Muscle of arm (tissue), 12 donors: ENCODE data around the gene GLIS1. TPM values are rescaled to one million over a fixed set of nuclear protein-coding genes. Genes with fewer than 3 reads are reported as not detected.

Experiments used
- DNase-seq: peaks from one replicate; pipeline ENCODE4 v3.0.0-alpha.2; 2013
- polyA plus RNA-seq, 12 donors: library from polyadenylated mRNA; unstranded; fragments of 120-200 nt; gene quantifications; one replicate each; pipeline ENCODE4 v1.2.1, GENCODE V29; 2013; ENCODE audit not compliant: insufficient read length in 12 of 12

GLIS1 gene
- polyA plus RNA-seq, 12 donors, result 0.11 to 5.8 (median 1.3) TPM; not detected in 8

DNA sequence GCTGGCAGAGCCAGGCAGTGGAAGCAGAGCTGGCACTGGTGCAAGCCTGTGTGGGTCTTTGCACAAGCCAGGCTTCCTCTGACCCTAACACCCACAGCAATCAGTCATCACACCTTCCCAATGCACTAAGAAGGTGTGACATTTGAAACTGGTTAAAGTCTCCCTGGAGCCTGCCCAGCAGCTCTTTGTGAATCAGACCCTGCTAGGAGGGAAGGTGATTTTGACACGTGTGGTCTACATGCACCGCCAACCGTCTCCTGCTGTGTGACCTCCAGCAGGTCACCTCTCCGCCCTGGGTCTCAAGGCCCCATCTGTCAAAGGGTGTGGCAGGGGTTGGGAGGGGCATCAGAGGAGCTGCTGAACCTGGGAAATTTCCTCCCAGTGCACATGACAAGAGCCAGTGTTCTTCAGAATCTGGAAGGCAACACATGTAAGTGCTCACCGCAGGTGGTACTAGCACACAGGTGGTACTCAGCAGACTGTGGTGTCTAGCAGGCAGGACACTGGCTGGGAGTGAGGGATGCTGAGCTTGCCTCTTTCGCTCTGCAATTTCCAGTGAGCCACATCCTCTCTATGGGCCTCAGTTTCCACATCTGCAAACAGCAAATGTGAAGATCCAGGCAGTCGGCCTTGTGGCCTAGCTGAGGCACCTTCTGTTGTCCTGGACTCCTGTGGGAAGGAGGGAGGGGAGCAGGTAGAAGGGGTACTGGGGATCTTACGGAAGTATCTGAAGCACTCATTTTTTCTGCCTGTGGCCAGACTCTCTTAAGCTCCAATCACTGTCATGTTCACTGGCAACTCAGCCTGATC lies 156.5 kb downstream of the GLIS1 start:
- DNase-seq, result no peak

DNA sequence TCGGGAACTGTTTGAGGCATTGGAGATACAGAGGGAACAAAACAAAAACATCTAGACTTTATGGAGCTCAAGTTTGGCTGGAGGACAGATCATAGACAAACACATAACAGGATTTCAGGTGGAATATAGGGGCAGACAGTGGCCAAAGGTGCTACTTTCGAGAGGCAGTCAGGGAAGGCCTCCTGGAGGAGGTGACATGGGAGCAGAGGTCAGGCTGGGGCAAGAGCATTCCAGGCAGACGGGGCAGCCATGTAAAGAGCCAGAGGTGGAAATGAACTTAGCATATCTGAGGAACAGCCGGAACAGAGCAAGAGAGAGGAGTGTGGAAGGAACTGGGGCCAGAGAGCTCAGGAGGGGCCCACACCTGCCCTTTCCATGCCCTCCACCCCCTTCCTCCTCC lies 157.5 kb downstream of the GLIS1 start:
- no peak for DNase-seq

DNA sequence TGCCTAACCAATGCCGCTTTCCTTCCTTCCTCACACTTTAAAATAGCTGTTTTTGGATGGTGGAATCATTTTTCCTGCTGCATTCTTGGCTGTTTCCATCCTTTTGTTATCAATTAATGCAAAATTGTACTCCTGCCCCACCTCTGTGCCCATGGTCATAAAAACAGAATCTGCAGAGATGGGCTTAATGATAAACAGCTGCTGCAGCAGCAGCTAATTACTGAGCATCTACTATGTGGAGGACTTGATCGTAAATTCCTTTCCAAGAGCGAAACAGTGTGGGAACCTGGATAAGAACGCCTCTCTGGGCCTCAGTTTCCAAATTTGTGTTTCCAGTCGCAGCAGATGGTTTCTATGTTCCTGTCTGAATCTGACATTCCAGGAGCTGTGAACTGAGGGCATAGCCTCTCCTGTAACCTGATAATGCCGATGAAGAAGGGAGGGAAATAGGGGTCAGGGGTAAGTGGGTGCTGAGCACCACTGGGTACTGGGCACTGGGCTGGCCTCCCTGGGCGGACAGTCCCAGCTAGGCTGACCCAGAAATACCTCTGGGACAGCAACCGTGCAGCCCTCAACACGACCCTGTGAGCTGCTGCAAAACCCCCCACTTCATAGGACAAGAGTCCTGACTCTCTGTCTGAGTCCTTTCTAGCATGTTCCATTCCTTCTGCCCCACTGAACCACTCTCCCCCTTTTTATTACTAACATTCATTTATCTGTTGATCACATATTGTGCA lies 158.1 kb downstream of the GLIS1 start:
- DNase-seq, result no peak

DNA sequence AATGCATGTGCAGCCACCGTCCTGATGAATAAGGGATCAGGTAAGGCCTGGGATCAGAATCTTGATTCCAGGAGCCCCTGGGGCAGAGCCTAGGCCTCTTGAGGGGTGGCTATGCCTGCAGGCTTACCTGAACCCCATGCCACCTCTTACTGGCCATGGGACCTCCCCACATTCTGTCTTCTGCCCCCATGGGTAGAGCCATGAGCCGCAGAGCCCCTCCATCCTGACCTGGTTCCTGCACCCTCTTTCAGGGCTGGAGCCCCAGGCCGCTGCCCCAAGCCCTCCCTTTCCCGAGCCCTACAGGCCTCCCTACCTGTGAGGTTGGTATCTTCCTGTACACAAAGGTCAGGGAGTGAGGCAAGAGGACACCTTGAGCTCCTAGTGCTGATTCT lies 159.0 kb downstream of the GLIS1 start:
- DNase-seq, result no peak

DNA sequence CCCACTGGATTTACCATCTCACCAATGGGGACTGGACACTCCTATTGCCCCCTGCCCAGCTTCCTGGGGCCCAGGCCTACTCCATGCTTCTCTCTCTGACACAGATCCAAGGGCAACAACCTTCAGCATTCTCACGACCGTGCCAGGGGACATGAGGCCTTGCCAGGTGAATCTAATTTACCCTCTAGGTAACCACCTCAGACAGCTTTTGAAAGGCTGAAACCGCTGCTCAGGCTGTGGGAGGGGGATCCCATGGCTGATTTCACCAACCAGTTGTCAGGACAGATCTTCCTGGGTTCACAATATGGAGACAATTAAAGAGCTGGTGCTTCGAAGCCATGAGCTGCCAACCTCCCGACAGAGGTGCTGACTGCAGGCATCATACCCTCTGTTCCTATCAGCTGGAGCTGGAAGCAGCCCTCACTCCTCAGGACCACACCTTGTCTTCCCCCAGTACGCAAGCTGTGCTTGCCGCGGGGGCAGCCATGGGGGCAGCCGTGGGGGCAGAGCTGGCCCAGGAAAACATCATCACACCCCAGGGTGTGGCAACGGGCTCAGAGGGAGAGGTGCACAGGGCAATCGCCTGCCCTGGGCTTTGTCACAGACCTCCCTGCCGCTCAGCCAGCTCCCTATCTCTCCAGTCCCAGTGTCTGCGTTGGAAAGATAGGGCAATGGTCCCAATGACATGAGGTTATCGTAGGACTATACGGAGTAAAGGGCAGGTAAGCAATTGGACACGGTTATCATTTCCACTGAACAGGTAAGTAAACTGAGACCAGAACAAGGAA lies 159.5 kb downstream of the GLIS1 start:
- no peak for DNase-seq

DNA sequence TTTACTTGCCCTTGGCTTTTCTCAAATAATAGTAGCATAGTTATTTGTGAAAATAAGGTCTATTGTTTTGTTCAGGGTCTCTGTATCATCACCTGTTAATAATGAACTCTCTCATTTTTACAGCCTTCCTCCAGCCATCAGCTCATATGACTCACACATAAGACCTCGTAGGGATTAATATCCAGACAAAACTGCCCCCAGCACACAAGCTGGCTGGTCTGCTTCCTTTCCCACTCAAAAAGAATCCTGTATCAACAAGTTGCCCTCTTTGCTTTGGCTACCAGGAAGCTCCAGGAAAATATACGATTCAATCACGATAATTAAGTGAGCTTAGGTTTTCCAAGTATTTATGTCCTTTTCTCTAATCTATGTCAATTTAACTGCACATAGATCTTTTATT lies 160.6 kb downstream of the GLIS1 start:
- no peak for DNase-seq

DNA sequence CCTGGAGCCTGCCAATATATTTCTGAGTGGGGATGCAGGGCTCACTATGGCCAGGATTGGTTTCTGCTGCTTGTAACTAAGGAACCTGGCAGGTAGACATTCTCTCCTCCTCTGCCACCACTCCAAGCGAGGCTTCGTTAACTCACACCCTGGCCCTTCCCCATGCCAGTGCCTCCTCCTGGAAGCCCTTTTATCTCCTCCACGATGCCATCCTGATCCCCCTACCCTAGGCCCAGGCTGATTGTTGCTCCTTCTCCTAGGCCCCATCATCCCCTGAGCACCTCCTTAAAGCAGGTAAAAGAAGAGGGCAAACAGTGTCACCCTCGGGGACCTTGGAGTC lies 161.2 kb downstream of the GLIS1 start:
- no peak for DNase-seq

DNA sequence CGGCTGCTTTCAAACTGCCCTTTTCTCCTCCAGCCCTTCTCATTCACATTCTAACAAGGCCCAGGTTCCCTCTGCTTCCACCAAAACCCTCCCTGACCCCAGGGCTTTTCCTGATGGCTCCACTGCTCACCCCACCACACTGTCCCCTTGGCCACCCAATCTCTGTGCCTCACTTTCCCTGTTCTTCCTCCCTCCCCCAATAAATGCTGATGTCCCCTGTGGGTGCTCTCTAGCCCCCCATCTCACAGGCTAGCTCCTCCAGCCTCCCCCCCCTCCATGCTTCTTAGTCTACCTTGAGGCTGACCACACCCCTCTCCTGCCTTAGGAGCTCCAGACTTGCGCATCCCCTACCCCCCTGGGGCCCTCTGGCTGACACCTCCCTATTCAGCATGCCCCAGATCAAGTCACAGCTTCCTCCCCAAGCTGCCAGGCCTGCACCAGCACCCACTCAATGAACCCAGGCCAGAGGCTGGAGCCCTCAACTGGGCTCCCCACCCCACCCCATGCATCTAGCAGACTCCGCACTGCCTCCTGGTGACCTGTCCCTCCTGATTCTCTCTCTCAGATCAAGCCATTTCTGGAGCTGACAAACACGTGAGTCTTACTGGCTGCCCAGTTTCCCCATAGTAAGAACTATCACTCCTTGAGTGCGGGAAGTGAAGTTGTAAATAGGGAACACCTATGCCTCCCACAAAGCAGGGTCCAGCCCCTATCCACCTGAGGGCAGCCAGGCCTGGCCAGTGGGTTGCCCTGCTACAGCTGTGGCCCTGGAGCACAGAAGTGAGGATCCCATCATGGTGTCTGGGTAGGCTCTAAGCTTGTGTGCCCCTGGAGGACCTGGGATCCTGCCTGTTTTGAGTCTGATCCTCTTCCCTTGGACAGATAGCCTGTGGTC lies 161.9 kb downstream of the GLIS1 start:
- DNase-seq, result no peak

DNA sequence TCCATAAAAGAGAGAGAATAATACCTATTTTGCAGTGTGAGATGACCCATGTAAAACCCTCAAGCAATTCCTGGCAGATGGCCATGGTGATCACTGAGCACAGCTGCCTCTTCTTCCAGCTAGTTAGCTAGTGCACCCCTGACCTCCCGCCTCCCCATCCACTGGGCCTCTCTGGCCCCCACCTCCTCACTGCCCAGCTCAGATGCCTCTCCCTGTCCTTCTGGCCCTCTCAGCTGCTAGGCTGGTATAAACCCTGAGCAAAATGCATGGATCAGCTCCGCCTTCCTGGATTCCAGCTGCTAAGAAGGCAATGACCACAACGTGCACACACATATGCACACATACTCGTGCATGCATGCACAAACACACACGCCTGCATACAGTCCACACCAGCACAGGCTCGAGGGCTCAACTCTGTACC lies 162.6 kb downstream of the GLIS1 start:
- no peak for DNase-seq

DNA sequence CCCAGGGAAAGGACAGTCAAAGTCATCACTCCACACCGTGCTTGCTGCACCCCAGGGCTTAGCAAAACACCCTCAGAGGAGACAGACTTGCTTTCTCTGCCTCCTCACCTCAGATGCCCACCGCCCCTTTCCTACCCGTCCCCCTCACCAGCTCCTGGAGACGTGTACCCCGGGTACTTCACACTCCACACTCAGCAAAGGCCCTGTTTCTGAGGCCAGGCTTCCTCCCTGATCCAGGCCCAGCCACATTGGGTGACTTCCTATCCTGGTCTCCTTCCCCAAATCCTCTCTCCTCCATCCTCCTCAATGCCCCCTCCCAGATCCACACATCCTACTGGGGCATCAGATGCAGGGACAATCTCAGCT lies 163.0 kb downstream of the GLIS1 start:
- no peak for DNase-seq

DNA sequence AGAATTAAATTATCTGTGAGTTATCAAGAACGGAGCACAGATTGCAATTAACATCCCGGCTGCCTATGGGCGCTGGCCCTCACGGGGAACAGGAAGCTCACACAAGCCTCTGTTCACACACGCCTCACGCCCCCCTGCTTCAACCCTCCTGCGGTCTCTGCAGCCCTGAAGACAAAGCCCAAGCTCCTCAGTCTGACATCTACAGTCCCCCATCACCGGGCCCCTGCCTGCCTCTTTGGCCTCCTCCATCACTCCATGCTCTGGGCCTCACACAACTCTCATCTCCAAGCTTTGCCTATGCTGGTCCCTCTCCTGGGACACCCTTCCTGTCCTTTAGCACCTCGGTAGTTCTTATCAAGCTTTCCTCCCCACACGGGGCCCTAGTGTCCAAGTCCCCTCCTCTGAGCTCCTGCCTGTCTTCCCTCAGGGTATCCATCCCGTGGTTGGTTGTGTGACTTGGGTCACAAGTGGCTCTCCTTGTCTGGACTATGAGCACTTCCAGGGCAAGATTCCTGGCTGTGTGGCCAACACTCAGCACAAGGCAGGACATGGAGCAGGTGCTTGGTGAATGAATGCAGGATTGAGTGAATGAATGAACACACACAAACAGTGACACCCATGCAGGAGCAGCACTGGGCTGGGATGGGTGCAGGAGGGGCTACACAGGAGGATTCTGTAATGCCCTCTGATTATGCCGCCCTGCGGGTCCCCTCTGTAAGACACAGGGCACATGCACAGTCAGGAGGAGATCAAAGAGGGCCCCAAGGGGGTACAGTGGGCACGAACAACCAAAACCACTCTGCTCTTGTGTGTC lies 163.6 kb downstream of the GLIS1 start:
- no peak for DNase-seq

DNA sequence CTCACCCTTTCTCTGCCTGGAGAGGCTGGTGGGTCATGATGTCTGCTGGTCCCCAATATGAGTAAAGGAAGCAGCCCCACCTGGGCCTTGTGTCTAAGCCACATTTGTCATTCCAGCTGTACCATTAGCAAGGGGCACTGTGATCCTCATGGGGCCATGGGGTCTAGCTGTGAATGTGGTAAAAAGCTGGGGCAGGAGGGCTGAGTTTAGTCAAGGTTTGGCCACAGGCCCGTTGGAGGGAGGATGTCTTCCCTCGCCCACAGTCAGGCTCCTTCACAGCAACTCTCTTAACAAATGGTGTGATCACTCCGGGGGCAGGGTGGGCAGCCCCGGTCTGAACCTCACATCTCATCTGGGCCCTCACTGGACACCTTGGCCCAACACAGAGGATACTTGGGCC lies 164.3 kb downstream of the GLIS1 start:
- DNase-seq, result no peak

DNA sequence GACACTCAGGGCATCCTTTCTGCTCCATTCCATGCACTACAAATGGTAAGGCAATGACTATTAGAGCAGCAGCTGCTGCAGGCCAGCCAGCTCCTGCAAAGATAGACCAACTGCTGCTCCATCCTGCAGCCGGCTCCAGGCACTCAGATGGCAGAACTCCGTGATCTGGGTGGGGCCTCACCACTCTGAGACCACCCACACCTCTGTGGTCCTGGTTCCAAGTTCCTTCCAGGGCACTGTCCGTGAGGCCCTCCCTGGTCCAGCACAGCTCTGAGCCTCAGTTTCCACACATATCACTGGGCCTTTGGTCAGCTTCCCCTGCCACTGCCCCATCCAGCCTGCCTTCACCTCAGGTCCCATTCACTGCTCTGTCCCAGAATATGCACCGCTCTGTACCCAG lies 165.0 kb downstream of the GLIS1 start:
- no peak for DNase-seq

DNA sequence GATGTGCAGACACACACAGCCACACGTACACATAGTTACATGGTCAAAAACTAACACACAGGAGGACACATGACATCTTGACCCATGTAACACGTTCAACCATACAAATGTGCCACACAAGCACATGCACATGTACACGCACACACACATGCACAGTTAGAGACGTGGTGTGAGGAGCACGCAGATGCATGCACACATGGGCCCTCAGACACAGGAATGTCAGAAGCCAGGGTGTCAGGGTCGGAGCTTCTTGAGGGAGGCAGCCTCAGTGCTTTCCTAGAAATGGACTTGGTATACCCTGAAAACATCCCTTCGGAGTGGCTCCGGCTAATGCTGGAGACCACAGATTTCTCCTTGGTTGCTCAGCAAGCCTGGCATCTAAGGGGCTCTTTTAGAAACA lies 165.4 kb downstream of the GLIS1 start:
- no peak for DNase-seq

DNA sequence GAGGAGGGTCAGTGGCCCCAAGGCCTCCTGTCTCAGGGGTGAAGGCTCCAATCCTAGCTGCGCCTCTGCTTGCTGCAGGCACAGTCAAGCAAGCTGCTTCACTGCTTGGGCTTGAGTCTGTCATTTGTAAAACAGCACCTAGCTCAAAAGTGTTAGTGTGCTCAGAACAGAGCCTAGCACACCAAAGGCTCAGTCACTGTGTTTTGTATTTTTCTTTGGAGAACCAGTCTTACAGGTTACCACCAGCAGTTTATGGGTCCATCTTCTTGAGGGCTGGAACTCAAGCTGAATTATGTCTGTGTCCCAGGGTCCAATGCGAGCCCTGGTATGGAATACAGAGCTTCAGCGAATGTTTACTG lies 166.2 kb downstream of the GLIS1 start:
- no peak for DNase-seq

DNA sequence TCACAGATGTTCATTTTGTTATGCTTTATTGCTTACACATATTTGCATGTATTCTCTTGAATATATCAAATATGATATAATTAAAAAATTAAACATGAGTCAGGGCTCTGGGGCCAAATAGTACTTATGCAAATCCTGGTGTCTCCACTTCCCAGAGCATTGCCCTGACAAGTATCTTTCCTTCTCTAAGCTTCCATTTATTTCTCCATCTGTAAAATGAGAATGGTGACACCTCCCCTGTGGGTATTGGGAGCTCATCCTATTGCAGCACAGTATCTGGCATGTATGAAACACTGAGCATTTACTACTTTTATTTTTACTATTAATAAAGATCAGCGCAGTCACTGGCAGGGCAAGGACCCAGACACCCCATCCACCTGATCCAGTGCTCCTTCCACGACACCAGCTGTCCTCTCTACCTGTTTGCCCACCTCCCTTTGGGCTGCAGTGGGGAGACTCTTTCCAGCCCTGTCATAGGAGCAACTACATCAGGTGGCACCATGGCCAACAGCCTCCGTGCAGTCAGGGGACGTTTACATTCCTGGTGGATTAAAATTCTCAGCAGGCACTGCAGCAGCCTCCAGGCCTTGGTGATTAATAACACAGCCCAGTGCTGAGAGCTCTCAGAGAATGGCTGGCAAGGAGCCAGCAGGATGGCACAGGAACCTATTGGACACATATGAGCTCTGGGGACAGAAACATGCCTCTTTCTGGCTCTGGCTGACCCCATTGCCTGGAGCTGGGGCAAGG lies 166.7 kb downstream of the GLIS1 start:
- DNase-seq, result no peak

DNA sequence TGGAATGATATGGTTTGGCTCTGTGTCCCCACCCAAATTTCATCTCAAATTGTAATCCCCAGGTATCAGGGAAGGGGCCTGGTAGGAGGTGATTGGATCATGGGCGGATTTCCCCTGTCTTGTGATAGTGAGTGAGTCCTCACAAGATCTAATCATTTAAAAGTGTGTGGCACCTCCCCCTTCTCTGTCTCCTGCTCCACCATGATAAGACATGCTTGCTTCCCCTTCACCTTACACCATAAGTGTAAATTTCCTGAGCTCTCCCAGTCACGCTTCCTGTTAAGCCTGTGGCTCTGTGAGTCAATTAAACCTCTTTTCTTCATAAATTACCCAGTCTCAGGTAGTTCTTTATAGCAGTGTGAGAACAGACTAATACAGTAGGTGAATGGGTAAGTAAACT lies 170.4 kb downstream of the GLIS1 start:
- no peak for DNase-seq

DNA sequence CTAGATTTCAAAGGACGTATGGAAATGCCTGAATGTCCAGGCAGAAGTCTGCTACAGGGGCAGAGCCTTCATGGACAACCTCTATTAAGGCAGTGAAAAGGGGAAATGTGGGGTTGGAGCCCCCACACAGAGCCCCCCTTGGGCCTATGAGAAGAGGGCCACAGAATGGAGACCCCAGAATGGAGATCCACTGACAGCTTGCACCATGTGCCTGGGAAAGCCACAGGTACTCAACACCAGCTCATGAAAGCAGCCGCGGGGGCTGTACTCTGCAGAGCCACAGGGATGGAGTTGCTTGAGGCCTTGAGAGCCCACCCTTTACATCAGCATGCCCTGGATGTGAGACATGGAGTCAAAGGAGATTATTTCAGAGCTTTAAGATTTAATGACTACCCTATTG lies 171.1 kb downstream of the GLIS1 start:
- no peak for DNase-seq

DNA sequence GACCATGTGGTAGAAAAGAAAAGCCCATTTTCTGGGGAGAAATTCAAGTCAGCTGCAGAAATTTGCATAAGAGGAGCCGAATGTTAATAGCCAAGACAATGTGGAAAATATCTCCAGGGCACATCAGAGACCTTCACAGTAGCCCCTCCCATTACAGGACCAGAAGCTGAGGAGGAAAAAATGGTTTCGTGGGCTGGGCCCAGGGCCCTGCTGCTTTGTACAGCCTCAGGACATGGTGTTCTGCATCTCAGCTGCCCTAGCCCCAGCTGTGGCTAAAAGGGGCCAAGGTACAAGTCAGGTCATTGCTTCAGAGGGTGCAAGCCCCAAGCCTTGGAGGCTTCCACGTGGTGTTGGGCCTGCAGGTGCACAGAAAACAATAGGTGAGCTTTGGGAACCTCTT lies 171.5 kb downstream of the GLIS1 start:
- no peak for DNase-seq

DNA sequence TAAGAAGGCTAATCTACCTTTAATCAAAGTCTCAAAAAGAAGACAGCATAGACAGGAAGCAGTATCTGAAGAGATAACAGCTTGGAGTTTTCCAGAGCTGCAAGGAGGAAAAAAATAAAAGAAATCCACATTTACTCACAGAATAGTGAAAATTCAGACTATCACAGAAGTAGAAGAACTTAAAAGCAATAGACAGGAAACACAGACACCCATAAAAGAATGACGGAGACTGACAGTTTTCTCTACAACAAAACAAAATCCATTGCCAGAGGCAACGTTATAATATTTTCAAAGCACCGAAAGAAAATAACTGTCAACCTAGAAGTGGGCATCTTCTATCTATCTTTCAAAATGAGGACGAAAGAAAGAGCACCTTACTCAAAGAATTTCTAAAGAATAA lies 175.4 kb downstream of the GLIS1 start:
- no peak for DNase-seq
